Iris pigment epithelial cell (primary cell): ENCODE measurements around the gene TEX13A.
"Not testable (repeated sequence)": the region's sequence is repeated elsewhere in the genome, so short reads cannot be mapped to it uniquely, and the experiment has no call there.

Experiments used
- DNase-seq: peaks from one replicate; pipeline ENCODE4 v3.0.0-alpha.2; 2011; ENCODE audit warnings: low read depth

TEX13A gene

GRCh38 chrX:105220636-105221035 is at the start of gene TEX13A:
TEX13A (minus strand) TSS chrX:105220694; CDS start chrX:105220397, 297 bp downstream.
- DNase-seq, result no peak

- no peak for DNase-seq
Observed at GRCh38 chrX:105269386-105269785, 48.9 kb upstream of the TEX13A start.

GRCh38 chrX:105267167-105267566 is 46.7 kb upstream of the TEX13A start:
- DNase-seq, result no peak

GRCh38 chrX:105266456-105266855 is 46.0 kb upstream of the TEX13A start:
- no peak for DNase-seq

GRCh38 chrX:105265093-105265492 is 44.6 kb upstream of the TEX13A start:
- no peak for DNase-seq

- no peak for DNase-seq
Observed at GRCh38 chrX:105263801-105264200, 43.3 kb upstream of the TEX13A start.

GRCh38 chrX:105263171-105263570 is 42.7 kb upstream of the TEX13A start:
- DNase-seq, result no peak

- DNase-seq, result no peak
Observed at GRCh38 chrX:105260291-105261043, 40.0 kb upstream of the TEX13A start.

GRCh38 chrX:105241056-105241455 is 20.6 kb upstream of the TEX13A start:
- DNase-seq, result peak; percentile 25

GRCh38 chrX:105237407-105237806 is 16.9 kb upstream of the TEX13A start:
- DNase-seq, result not testable (repeated sequence)

GRCh38 chrX:105229146-105229545 is 8.7 kb upstream of the TEX13A start:
- DNase-seq, result no peak

- DNase-seq, result peak; percentile 59
Observed at GRCh38 chrX:105228602-105229001, 8.1 kb upstream of the TEX13A start.

GRCh38 chrX:105226499-105226898 is 6.0 kb upstream of the TEX13A start:
- DNase-seq, result no peak

- no peak for DNase-seq
Observed at GRCh38 chrX:105221374-105221773, 880 bp upstream of the TEX13A start.

GRCh38 chrX:105219454-105220401 is 766 bp downstream of the TEX13A start:
- DNase-seq, result no peak

GRCh38 chrX:105211066-105211575 is 9.4 kb downstream of the TEX13A start:
- no peak for DNase-seq

- DNase-seq, result no peak
Observed at GRCh38 chrX:105210258-105210657, 10.2 kb downstream of the TEX13A start.

- no peak for DNase-seq
Observed at GRCh38 chrX:105209406-105209805, 11.1 kb downstream of the TEX13A start.

- peak; percentile 36 for DNase-seq
Observed at GRCh38 chrX:105191878-105192277, 28.6 kb downstream of the TEX13A start.

GRCh38 chrX:105190252-105190853 is 30.1 kb downstream of the TEX13A start:
- peak; percentile 31 for DNase-seq

GRCh38 chrX:105189093-105189492 is 31.4 kb downstream of the TEX13A start:
- no peak for DNase-seq

- DNase-seq, result no peak
Observed at GRCh38 chrX:105179644-105180043, 40.9 kb downstream of the TEX13A start.
